GM12874 (cell line): ENCODE results near the gene LRRC59.

ENCODE experiments used
- CTCF ChIP-seq: IDR thresholded peaks from 2 replicates; pipeline ENCODE4 v1.5.1; 2011; ENCODE audit warnings: low read depth, mild to moderate bottlenecking, control low read depth, low read length, moderate library complexity; ENCODE audit not compliant: insufficient read depth

LRRC59 gene

DNA sequence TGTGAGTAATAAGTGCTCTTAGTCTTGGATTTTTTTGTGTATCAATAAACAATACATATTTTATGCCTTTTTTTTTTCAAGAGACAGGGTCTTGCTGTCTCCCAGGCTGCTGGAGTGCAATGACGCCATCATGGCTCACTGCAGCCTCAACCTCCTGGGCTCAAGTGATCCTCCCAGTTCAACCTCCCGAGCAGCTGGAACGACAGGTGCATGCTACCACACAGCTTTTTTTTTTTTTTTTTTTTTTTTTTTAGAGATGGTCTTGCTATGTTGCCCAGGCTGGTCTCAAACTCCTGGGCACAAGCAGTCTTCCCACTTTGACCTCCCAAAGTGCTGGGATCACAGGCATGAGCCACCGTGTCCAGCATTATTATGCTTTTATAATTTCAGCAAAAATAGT, 41.7 kb upstream of the LRRC59 start:
- no peak for TF ChIP-seq CTCF

- TF ChIP-seq CTCF: no peak
These were observed 40.1 kb upstream of the LRRC59 start for GRCh38 chr17:50437409-50437808.

DNA sequence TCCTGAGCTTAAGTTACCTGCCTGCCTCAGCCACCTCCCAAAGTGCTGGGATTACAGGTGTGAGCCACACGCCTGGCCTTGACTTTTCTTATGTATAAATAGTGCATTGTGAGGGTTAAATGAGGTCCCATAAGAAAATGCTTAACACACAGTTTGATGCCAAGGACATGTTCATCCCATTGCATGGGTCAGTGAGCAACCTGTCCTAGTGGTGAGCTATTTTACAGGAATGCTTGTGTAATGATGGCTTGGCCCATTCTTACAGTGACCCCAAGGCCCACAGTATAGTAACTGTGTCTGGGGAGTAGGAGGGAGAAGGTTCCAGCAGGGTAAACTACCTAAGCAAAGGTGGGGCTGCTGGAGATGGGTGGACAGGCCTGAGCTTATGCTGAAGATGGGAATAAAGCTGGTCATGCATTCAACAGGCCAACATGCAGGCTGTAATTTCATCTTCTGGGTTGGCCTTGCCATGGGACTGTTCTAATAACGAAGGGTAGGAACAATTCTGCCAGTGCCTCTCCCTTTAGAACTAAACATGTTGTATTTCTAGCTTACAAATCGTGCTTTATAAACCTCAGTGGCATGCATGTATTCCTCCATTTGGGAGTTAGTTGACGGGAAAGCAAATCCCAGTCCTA, 34.9 kb upstream of the LRRC59 start:
- no peak for TF ChIP-seq CTCF

DNA sequence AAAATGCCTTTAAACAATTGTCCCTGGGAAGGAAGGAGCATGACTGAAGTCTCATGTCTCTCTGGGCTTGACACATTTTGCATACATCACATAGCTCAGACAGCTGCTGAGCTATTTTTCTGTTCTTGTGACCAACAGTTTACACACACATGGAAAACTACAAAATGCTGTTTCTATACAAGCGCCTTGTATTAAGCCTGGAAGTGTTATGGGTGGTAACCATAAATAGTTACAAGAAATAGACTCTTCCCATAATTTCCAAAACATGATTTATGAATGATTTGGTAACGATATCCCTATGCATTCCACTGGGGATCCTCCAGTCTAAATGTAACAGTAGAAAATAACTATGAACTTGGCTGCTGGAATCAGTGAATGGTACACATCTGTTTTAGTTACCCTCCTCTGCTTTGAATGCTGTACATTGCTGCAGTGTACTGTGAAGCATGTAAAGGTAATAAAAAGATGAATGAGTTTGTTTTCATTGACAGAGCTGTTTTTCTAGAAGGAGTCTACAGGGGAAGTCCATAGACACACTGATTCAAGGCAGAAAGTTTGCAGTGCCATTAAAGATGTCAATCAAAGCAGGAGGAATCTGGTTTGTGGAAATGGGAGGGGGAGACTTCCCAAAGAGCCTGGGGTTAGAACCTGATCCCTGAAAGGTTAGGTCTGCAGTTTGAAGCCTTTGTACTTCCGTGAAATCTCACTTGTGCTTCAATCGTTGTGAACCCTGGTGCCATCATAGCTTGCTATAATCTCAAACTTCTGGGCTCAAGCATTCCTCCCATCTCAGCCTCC, 33.7 kb upstream of the LRRC59 start:
- no peak for TF ChIP-seq CTCF

DNA sequence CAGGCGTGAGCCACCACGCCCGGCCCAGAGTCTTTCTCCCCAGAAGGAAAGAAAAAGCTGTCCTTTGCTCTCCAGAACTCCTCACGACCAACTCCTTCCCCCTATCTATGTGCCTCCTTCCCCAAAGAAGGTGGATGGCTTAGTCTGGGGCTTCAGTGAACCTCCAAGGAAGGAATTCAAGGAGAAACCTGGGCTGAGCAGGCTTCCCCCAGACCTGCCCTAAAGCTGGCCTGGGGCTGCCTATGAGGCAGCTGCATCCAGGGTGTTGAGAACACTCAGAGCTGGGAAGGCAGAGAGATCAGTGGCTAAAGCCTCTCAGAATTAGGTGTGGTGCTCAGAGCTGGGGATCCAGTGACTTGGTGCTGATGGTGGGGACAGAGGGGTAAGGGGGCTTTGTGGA, 32.5 kb upstream of the LRRC59 start:
- no peak for TF ChIP-seq CTCF

- no peak for TF ChIP-seq CTCF
These were observed 31.6 kb upstream of the LRRC59 start for GRCh38 chr17:50428831-50429424.
